ENCODE data around the gene VAMP1. TPM values are rescaled to one million over a fixed set of nuclear protein-coding genes. Genes with fewer than 3 reads are reported as not detected.

VAMP1 gene
- total and polyA plus RNA-seq, 9 of the 15 experiments (the other 6 are each of a cell fraction or from before 2014, with no cell fraction given): 0.76 to 13.2 (median 4.2) TPM

- BruUV-seq (replicated peaks): no TSS peak
- Histone ChIP-seq H3K9me3 (replicated peaks; ENCODE audit: control insufficient read depth, insufficient read depth, low read depth, low read length) (no peaks in the 10 kb centered on the region), H3K9ac (ENCODE audit: insufficient read depth in 1 of 2, low read depth in 2 of 2, low read length in 2 of 2) (no peak overlapping the region), H3K4me2 (ENCODE audit: insufficient read depth, low read length) (no peak overlapping the region), H3K4me1 (replicated peaks in 1 of 2; ENCODE audit: control insufficient read depth in 2 of 2, insufficient read depth in 2 of 2, low read length in 2 of 2) (peaks cover 0 to 4% of the 10 kb centered on the region in 2 experiments; a peak in 3 of 5 replicates), H3K27me3 (ENCODE audit: control insufficient read depth in 2 of 2, insufficient read depth in 2 of 2, low read length in 2 of 2) (no peaks in the 10 kb centered on the region), H3K36me3 (ENCODE audit: control insufficient read depth, insufficient read depth, low read length) (peaks cover 14% of the 10 kb centered on the region; the same call in 2 of the 3 replicates), H2AFZ (ENCODE audit: low read depth, low read length) (no peak overlapping the region), H4K20me1 (replicated peaks; ENCODE audit: control insufficient read depth, insufficient read depth, low read length) (no peaks in the 10 kb centered on the region), H3K4me3 (no peak overlapping the region), H3K79me2 (ENCODE audit: control insufficient read depth, insufficient read depth, low read length) (no peaks in the 10 kb centered on the region), H3K9me1 (ENCODE audit: control insufficient read depth, insufficient read depth, low read length) (no peaks in the 10 kb centered on the region), H3K27ac (ENCODE audit: extremely low read depth, low read depth, low read length) (no peak overlapping the region)
- in situ Hi-C loops (cut with MboI): loop anchor here (5.0 to 25.0 kb wide), 2 partner anchors 42 to 402 kb away; no protein-coding TSS in a partner anchor
- no peak for DNase-seq (ENCODE audit: extremely low read depth in 1 of 4, low spot score in 3 of 4)
- intact Hi-C loops (cut with micrococcal nuclease): no loop called here
- ChIA-PET POLR2A (interaction anchor here (0.6 kb wide), 1 partner anchor 122 kb away, joined by 3 read pairs; no protein-coding TSS in a partner anchor), CTCF (ENCODE audit: low intra/inter-chr PET ratio) (interaction anchor here (0.6 to 3.1 kb wide), 4 partner anchors 41 to 142 kb away, joined by 3 to 19 read pairs (median 8); no protein-coding TSS in a partner anchor)
- no peak for ATAC-seq
- FAIRE-seq: no peak
- WGBS (ENCODE audit: insufficient coverage, low coverage, missing lambda C conversion rate): 76% methylated on average over 7 of the region's 8 CpGs
- TF ChIP-seq ZNF3 (CRISPR knock-in tag; IDR thresholded peaks at IDR 0.05) (no peak), MCM7 (IDR thresholded peaks at IDR 0.05) (no peak), NR2C2 (CRISPR knock-in tag; IDR thresholded peaks at IDR 0.05) (no peak), NR2C2 (tag; IDR thresholded peaks at IDR 0.05) (no peak), E2F3 (CRISPR knock-in tag; IDR thresholded peaks at IDR 0.05) (no peak), FUS (optimal IDR thresholded peaks at IDR 0.05; ENCODE audit: low read depth, low read length) (no peak), NR4A1 (CRISPR knock-in tag; IDR thresholded peaks at IDR 0.05) (no peak), NR4A1 (tag; IDR thresholded peaks at IDR 0.05) (no peak), ESRRB (CRISPR knock-in tag; IDR thresholded peaks at IDR 0.05; ENCODE audit: borderline replicate concordance) (no peak), TAF1 (IDR thresholded peaks at IDR 0.05; ENCODE audit: control insufficient read depth, extremely low read depth, insufficient read depth, low read length, severe bottlenecking) (no peak), ZNF311 (CRISPR knock-in tag; IDR thresholded peaks at IDR 0.05) (no peak), PPARD (CRISPR knock-in tag; IDR thresholded peaks at IDR 0.05) (no peak), SREBF2 (CRISPR knock-in tag; IDR thresholded peaks at IDR 0.05) (no peak), ZKSCAN1 (IDR thresholded peaks at IDR 0.05; ENCODE audit: low read depth, low read length) (no peak), ARID3A (IDR thresholded peaks at IDR 0.05; ENCODE audit: borderline replicate concordance, low read depth, low read length) (no peak), NFE2 (IDR thresholded peaks at IDR 0.05; ENCODE audit: low read depth) (no peak), CUX1 (CRISPR knock-in tag; IDR thresholded peaks at IDR 0.05) (no peak)
Measured at GRCh38 chr12:6464531-6464930, 5.9 kb downstream of the VAMP1 start.
